Activated CD8-positive, alpha-beta memory T cell treated with anti-CD3 and anti-CD28 coated beads for 48 hours (primary cell): ENCODE measurements around the gene OXNAD1.

Experiments
- DNase-seq, 3 experiments: peaks; one replicate each; pipeline ENCODE4 v3.0.0-alpha.2; 2020; ENCODE audit warnings: low read depth in 2 of 3, low spot score in 2 of 3

OXNAD1 gene

GRCh38 chr3:16247282-16248061 lies 17.5 kb upstream of the OXNAD1 start:
- peak in 2 of 3 experiments; percentile 17 to 62 for DNase-seq

- DNase-seq: no peak
Observed at GRCh38 chr3:16248556-16248955, 16.5 kb upstream of the OXNAD1 start.

- DNase-seq: no peak
Observed at GRCh38 chr3:16249336-16249735, 15.7 kb upstream of the OXNAD1 start.

- DNase-seq: no peak
Observed at GRCh38 chr3:16249886-16250285, 15.1 kb upstream of the OXNAD1 start.

- no peak for DNase-seq
Observed at GRCh38 chr3:16251316-16252085, 13.5 kb upstream of the OXNAD1 start.

- DNase-seq: no peak
Observed at GRCh38 chr3:16252243-16252978, 12.6 kb upstream of the OXNAD1 start.

GRCh38 chr3:16252988-16253387 lies 12.0 kb upstream of the OXNAD1 start:
- DNase-seq: no peak

- no peak for DNase-seq
Observed at GRCh38 chr3:16253601-16254000, 11.4 kb upstream of the OXNAD1 start.

GRCh38 chr3:16254916-16255315 lies 10.1 kb upstream of the OXNAD1 start:
- no peak for DNase-seq

- no peak for DNase-seq
Observed at GRCh38 chr3:16255326-16255725, 9.7 kb upstream of the OXNAD1 start.

GRCh38 chr3:16255726-16256125 lies 9.3 kb upstream of the OXNAD1 start:
- DNase-seq: no peak

GRCh38 chr3:16257309-16257708 lies 7.7 kb upstream of the OXNAD1 start:
- no peak for DNase-seq

GRCh38 chr3:16258177-16258576 lies 6.8 kb upstream of the OXNAD1 start:
- no peak for DNase-seq

- no peak for DNase-seq
Observed at GRCh38 chr3:16258866-16259265, 6.1 kb upstream of the OXNAD1 start.

- no peak for DNase-seq
Observed at GRCh38 chr3:16260046-16260445, 5.0 kb upstream of the OXNAD1 start.

GRCh38 chr3:16262174-16262573 lies 2.8 kb upstream of the OXNAD1 start:
- DNase-seq: no peak

GRCh38 chr3:16264174-16264707 lies 771 bp upstream of the OXNAD1 start:
- no peak for DNase-seq

- DNase-seq: no peak
Observed at GRCh38 chr3:16265455-16265786, 409 bp downstream of the OXNAD1 start.

- no peak for DNase-seq
Observed at GRCh38 chr3:16266714-16267113, 1.7 kb downstream of the OXNAD1 start.

GRCh38 chr3:16270855-16271254 lies 5.8 kb downstream of the OXNAD1 start:
- no peak for DNase-seq

GRCh38 chr3:16272588-16272987 lies 7.6 kb downstream of the OXNAD1 start:
- no peak for DNase-seq

GRCh38 chr3:16273867-16274266 lies 8.9 kb downstream of the OXNAD1 start:
- DNase-seq: no peak
